CD4-positive, alpha-beta memory T cell (primary cell): Measurements from ENCODE around the gene NPHS2. TPM values are rescaled to one million over a fixed set of nuclear protein-coding genes. Genes with fewer than 3 reads are reported as not detected.

Experiments used
- CTCF ChIA-PET: fragments of 350-600 bp; sonication (Branson Sonifier 250); formaldehyde crosslinking; loops from one replicate; lab custom pipeline; 2021; ENCODE audit warnings: inconsistent platforms; ENCODE audit not compliant: partially characterized antibody; lab: Charles Lee
- POLR2A ChIA-PET: fragments of 350-600 bp; sonication (Branson Sonifier 250); formaldehyde crosslinking; loops from one replicate; lab custom pipeline; 2021; ENCODE audit not compliant: partially characterized antibody; lab: Charles Lee
- DNase-seq, 5 donors: peaks; one replicate each; pipeline versions ENCODE4 v3.0.0 to v3.0.0-alpha.2; 2020 to 2022; ENCODE audit warnings: mixed read lengths in 1 of 5
- H3K27ac ChIP-seq: one replicate; pipeline ENCODE4 v1.7.0; 2013; ENCODE audit warnings: low read depth, low read length
- H3K27me3 ChIP-seq: 2 replicates; pipeline ENCODE4 v1.7.0; 2013; ENCODE audit warnings: mild to moderate bottlenecking, low read length, moderate library complexity; ENCODE audit not compliant: insufficient read depth
- H3K36me3 ChIP-seq: 2 replicates; pipeline ENCODE4 v1.7.0; 2013; ENCODE audit warnings: mild to moderate bottlenecking, low read length, moderate library complexity; ENCODE audit not compliant: insufficient read depth
- H3K4me1 ChIP-seq: 2 replicates; pipeline ENCODE4 v1.7.0; 2013; ENCODE audit warnings: mild to moderate bottlenecking, low read length, moderate library complexity; ENCODE audit not compliant: insufficient read depth
- H3K4me3 ChIP-seq, 2 donors: one replicate each; pipeline ENCODE4 v1.7.0; 2013; ENCODE audit warnings: low read length in 2 of 2, mild to moderate bottlenecking in 1 of 2
- H3K9me3 ChIP-seq, 2 donors: one replicate each; pipeline ENCODE4 v1.7.0; 2013; ENCODE audit warnings: low read length in 2 of 2, control low read depth in 1 of 2; ENCODE audit not compliant: control insufficient read depth in 1 of 2
- H3K27ac Mint-ChIP-seq, 7 donors: one replicate each; pipeline ENCODE4 v1.8.0; 2020 to 2021; ENCODE audit warnings: mixed read lengths in 7 of 7, mild to moderate bottlenecking in 6 of 7, inconsistent platforms in 3 of 7, moderate library complexity in 3 of 7
- H3K27me3 Mint-ChIP-seq, 2 donors: one replicate each; pipeline ENCODE4 v1.8.0; 2020 to 2021; ENCODE audit warnings: mixed read lengths in 2 of 2
- H3K36me3 Mint-ChIP-seq, 2 donors: one replicate each; pipeline ENCODE4 v1.8.0; 2020 to 2021; ENCODE audit warnings: mixed read lengths in 2 of 2, inconsistent platforms in 1 of 2, mild to moderate bottlenecking in 1 of 2
- H3K4me1 Mint-ChIP-seq, 4 donors: one replicate each; pipeline ENCODE4 v1.8.0; 2020 to 2021; ENCODE audit warnings: mixed read lengths in 4 of 4, mild to moderate bottlenecking in 1 of 4
- H3K4me3 Mint-ChIP-seq, 8 donors: one replicate each; pipeline ENCODE4 v1.8.0; 2020 to 2021; ENCODE audit warnings: mixed read lengths in 8 of 8, mild to moderate bottlenecking in 7 of 8, moderate library complexity in 6 of 8, inconsistent platforms in 3 of 8
- H3K9me3 Mint-ChIP-seq, 8 donors: one replicate each; pipeline ENCODE4 v1.8.0; 2020 to 2021; ENCODE audit warnings: mixed read lengths in 8 of 8, mild to moderate bottlenecking in 5 of 8, inconsistent platforms in 3 of 8, moderate library complexity in 1 of 8
- intact Hi-C: fragments of 100-400 bp; cut with micrococcal nuclease; formaldehyde crosslinking; loops from one replicate; pipeline ENCODE4 v1.15.1; 2023
- polyA plus RNA-seq, 2 donors: library from polyadenylated mRNA; unstranded; fragments of 300-500 nt; fragmentation: Illumina TruSeq; gene quantifications; one replicate each; pipeline ENCODE4 v1.2.3, GENCODE V29; 2021
- total RNA-seq, 2 experiments: library from RNA; stranded (reverse); gene quantifications; one replicate each; pipeline ENCODE4 v1.2.3, GENCODE V29; 2021

Gene NPHS2
- total and polyA plus RNA-seq, 4 experiments from 2014 or later, result not detected

DNA sequence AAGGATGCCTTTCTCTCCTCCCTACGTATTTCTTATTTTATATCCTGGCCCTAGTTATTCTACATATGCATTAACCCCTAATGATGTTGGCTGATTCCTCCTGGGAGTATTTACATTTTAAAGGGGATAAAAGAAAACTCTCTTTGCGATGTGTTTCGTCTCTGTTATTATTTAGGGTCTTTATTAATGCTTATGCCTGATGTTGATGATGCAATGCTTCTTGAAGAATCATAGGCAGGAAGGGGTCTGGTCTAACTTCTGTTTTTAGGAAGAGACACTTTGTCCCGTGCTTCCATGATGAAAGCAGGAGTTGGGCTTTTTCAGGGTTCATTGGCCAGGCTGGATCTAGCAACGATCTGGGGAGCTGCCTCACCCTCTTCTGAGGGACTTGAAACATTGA lies 761 bp upstream of the NPHS2 start:
- Histone ChIP-seq H3K9me3 (no peaks in the 10 kb centered on the region), H3K4me1 (no peaks in the 10 kb centered on the region), H3K4me3 (no peak overlapping the region), H3K27ac (no peak overlapping the region), H3K27me3 (peaks cover 14% of the 10 kb centered on the region), H3K36me3 (no peaks in the 10 kb centered on the region)
- H3K4me1 Mint-ChIP-seq, result peaks cover 0 to 7% (median 4%) of the 10 kb centered on the region in 4 donors
- intact Hi-C loops, result no loop called here
- peak overlapping the region in 2 of 8 donors; percentile 7 to 14 for H3K4me3 Mint-ChIP-seq
- H3K27me3 Mint-ChIP-seq, result peaks cover 30 to 43% of the 10 kb centered on the region in 2 donors
- ChIA-PET POLR2A (no interaction called here), CTCF (no interaction called here)
- no peak for DNase-seq
- no peaks in the 10 kb centered on the region for H3K36me3 Mint-ChIP-seq
- no peak overlapping the region for H3K27ac Mint-ChIP-seq
- peaks cover 0 to 6% (median 0%) of the 10 kb centered on the region in 8 donors for H3K9me3 Mint-ChIP-seq

DNA sequence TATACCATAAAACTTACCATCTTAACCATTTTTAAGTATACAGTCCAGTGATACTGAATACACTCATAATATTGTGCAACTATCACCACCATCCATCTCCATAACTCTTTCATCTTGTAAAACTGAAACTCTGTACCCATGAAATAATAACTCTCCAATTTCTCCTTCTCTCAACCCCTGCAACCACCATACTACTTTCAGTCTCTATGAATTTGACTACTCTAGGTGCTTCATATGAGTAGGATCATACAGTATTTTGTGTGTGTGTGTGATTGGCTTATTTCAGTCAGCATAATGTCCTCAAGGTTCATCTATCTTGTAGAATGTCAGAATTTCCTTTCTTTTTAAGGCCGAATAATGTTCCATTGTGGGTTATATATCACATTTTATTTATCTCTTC lies 17.7 kb downstream of the NPHS2 start:
- H3K4me3 Mint-ChIP-seq, result no peak overlapping the region
- H3K9me3 ChIP-seq, result no peaks in the 10 kb centered on the region
- no peak overlapping the region for H3K27ac Mint-ChIP-seq
- no peaks in the 10 kb centered on the region for H3K4me1 ChIP-seq
- H3K36me3 ChIP-seq, result no peaks in the 10 kb centered on the region
- intact Hi-C loops, result no loop called here
- POLR2A ChIA-PET, result no interaction called here
- peaks cover 3 to 6% of the 10 kb centered on the region in 2 donors for H3K27me3 Mint-ChIP-seq
- H3K36me3 Mint-ChIP-seq, result no peaks in the 10 kb centered on the region
- CTCF ChIA-PET, result no interaction called here
- no peak overlapping the region for H3K27ac ChIP-seq
- H3K27me3 ChIP-seq, result no peaks in the 10 kb centered on the region
- H3K9me3 Mint-ChIP-seq, result peaks cover 0 to 4% (median 0%) of the 10 kb centered on the region in 8 donors
- no peak overlapping the region for H3K4me3 ChIP-seq
- no peaks in the 10 kb centered on the region for H3K4me1 Mint-ChIP-seq
- no peak for DNase-seq

DNA sequence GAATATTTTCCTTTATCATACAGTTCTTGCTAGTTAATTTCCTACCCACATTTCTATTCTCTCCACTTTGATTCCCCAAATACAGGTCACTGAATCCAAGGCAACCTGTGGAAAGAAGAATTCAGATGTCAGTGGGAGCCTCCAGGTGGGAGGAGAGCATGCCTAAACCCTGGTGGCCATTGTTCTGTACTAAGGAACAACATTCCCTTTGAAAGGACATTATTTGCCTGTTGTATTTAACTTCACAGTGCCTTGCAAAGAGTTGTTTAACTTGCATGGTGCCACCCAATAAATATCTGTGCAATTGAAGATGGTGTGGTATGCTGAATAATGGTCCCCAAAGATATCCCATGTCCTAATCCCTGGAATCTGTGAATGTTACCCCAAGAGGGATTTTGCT lies 21.3 kb downstream of the NPHS2 start:
- Mint-ChIP-seq H3K4me1 (no peaks in the 10 kb centered on the region), H3K9me3 (peaks cover 0 to 4% (median 0%) of the 10 kb centered on the region in 8 donors), H3K27ac (no peak overlapping the region), H3K36me3 (no peaks in the 10 kb centered on the region), H3K27me3 (peaks cover 3 to 4% of the 10 kb centered on the region in 2 donors), H3K4me3 (no peak overlapping the region)
- intact Hi-C loops, result no loop called here
- H3K4me3 ChIP-seq, result no peak overlapping the region
- ChIA-PET POLR2A (no interaction called here), CTCF (no interaction called here)
- no peaks in the 10 kb centered on the region for H3K36me3 ChIP-seq
- H3K9me3 ChIP-seq, result no peaks in the 10 kb centered on the region
- H3K4me1 ChIP-seq, result no peaks in the 10 kb centered on the region
- DNase-seq, result no peak
- H3K27ac ChIP-seq, result no peak overlapping the region
- no peaks in the 10 kb centered on the region for H3K27me3 ChIP-seq

DNA sequence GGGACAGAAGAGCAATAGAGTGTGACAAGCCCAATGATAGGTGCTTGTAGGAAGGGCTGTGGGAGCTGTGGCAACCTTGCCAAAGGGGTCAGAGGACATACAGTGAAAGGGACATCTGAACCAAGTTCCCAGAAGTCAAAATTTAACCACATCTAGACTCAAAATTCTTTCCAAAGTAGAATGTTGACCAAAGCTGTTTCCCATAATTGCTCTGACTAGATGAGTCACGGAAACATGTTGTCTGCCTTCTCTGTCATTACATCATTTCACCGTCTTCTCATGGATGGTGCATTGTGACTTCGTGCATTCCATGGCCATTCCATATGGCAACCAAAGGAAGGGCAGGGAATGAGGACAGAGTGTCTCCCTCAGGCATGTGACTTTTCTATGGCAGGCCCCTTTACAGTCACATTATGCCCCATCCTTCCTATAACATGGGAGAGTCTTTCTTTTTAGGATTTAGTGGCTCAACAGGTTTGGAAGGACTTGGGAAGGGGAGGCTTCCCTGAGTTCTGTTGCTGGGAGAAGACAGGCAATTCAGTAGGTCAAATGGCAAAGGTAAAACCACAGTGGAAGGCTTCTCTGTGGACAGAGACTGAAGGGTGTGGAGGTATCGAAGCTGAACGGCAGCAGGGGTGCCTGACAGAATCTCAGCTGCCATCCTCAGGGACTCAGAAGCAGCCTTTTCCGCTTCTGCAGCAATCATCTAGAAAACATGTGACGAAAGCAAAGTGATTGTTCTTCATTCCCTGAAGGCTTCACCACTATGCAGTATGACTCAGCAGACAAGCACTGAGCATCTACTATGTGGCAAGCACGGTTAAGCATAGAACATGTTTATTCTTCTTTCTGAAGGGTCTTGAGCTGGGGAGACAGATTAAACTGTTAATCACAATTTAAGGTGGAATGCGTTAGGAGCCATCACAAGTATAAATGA lies 24.7 kb downstream of the NPHS2 start:
- Mint-ChIP-seq H3K4me1 (no peaks in the 10 kb centered on the region), H3K36me3 (no peaks in the 10 kb centered on the region), H3K4me3 (no peak overlapping the region), H3K27ac (no peak overlapping the region), H3K27me3 (peaks cover 0 to 2% of the 10 kb centered on the region in 2 donors), H3K9me3 (peaks cover 0 to 4% (median 0%) of the 10 kb centered on the region in 8 donors)
- intact Hi-C loops, result no loop called here
- Histone ChIP-seq H3K9me3 (no peaks in the 10 kb centered on the region), H3K36me3 (no peaks in the 10 kb centered on the region), H3K27ac (no peak overlapping the region), H3K4me1 (no peaks in the 10 kb centered on the region), H3K27me3 (no peaks in the 10 kb centered on the region), H3K4me3 (no peak overlapping the region)
- POLR2A ChIA-PET, result no interaction called here
- DNase-seq, result no peak
- CTCF ChIA-PET, result interaction anchor here (0.5 kb wide), 1 partner anchor 59 kb away, joined by 3 read pairs; no protein-coding TSS in a partner anchor

DNA sequence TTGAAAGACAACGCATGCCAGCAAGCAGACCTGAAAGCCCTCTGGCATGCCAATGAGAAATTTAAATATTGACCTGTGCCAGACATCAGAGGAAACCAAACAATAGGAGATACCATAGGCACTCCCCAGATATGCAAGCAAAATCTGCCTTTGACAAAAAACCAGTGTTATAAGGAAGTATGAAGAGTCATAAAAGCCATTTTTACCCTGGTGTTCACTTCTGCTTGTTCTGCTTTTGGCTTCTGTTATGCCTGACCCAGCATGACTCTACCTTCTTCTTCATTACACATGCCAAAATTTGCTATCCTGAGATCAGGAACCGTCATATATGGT lies 26.4 kb downstream of the NPHS2 start:
- no peak for DNase-seq
- Histone ChIP-seq H3K36me3 (no peaks in the 10 kb centered on the region), H3K4me3 (no peak overlapping the region), H3K27ac (no peak overlapping the region), H3K4me1 (no peaks in the 10 kb centered on the region), H3K9me3 (no peaks in the 10 kb centered on the region), H3K27me3 (no peaks in the 10 kb centered on the region)
- intact Hi-C loops, result no loop called here
- Mint-ChIP-seq H3K9me3 (no peaks in the 10 kb centered on the region), H3K4me3 (no peak overlapping the region), H3K4me1 (no peaks in the 10 kb centered on the region), H3K36me3 (no peaks in the 10 kb centered on the region), H3K27ac (no peak overlapping the region), H3K27me3 (peaks cover 0 to 4% of the 10 kb centered on the region in 2 donors)
- POLR2A ChIA-PET, result no interaction called here
- CTCF ChIA-PET, result no interaction called here

DNA sequence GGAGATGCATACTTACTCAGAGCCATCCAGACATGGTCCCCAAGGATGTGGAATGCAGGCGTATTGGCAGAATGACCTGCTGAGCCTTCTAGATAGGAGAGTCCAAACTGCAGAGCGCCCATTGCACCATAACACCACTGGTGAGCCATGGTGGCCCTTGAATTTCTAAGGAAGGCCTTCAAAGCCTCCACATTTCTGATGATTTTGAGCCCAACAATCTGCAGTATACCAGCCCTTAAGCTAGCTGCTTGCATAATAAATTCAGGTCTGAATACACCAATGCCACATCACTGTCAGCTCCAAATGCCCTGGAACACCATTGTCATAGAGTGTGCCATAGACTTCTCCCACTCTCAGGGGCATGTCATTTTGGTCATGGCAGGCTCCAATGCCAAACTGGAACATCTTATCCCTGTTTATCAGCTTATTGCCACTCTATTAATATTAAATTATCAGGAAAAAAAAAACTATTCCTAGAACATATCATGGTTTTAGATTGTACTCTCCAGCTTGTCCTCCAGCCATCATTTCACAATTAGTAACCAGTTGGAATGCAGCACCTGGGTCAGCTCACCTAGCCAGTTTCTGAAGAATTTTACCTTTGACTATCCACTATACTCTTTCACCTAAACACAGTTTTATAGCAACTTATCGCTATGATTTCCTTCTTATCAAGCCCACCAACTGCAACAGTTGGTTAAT lies 26.9 kb downstream of the NPHS2 start:
- no peaks in the 10 kb centered on the region for H3K36me3 ChIP-seq
- no peaks in the 10 kb centered on the region for H3K36me3 Mint-ChIP-seq
- H3K27me3 ChIP-seq, result no peaks in the 10 kb centered on the region
- no peak overlapping the region for H3K27ac Mint-ChIP-seq
- no peaks in the 10 kb centered on the region for H3K4me1 ChIP-seq
- H3K9me3 ChIP-seq, result no peaks in the 10 kb centered on the region
- H3K27me3 Mint-ChIP-seq, result peaks cover 0 to 4% of the 10 kb centered on the region in 2 donors
- H3K9me3 Mint-ChIP-seq, result no peaks in the 10 kb centered on the region
- no peak for DNase-seq
- intact Hi-C loops, result no loop called here
- POLR2A ChIA-PET, result no interaction called here
- no peaks in the 10 kb centered on the region for H3K4me1 Mint-ChIP-seq
- no peak overlapping the region for H3K4me3 Mint-ChIP-seq
- CTCF ChIA-PET, result no interaction called here
- H3K4me3 ChIP-seq, result no peak overlapping the region
- no peak overlapping the region for H3K27ac ChIP-seq

DNA sequence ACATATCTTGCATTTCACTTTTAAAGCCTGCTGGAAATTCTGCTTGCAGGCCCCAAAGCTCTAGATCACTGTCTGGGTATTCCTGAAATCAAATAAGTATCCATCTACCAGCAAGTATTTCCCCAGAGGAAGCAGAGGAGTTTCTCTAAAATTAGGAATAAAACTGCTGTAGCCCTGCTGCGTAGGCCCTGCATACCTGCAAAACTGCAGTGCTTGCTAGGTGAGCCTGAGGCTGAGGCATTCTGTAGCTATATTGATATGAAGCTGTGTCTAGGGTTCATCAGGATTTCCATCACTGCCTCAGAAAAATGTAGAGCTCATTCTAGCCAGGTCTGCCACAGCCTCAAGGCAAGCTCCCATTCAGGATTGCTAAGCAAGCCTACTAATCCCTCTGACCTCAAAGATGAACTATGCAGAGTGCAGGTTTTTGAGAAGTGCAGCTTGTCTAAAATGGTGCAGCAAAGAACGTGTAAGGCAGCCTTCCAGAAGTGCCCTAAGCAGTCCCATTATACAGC lies 28.7 kb downstream of the NPHS2 start:
- H3K4me3 Mint-ChIP-seq, result no peak overlapping the region
- intact Hi-C loops, result no loop called here
- H3K9me3 Mint-ChIP-seq, result peaks cover 0 to 4% (median 0%) of the 10 kb centered on the region in 8 donors
- H3K4me1 ChIP-seq, result no peaks in the 10 kb centered on the region
- H3K4me3 ChIP-seq, result no peak overlapping the region
- H3K36me3 ChIP-seq, result no peaks in the 10 kb centered on the region
- H3K27ac ChIP-seq, result no peak overlapping the region
- DNase-seq, result no peak
- ChIA-PET POLR2A (no interaction called here), CTCF (no interaction called here)
- H3K36me3 Mint-ChIP-seq, result no peaks in the 10 kb centered on the region
- H3K27me3 Mint-ChIP-seq, result peaks cover 3 to 9% of the 10 kb centered on the region in 2 donors
- H3K27ac Mint-ChIP-seq, result no peak overlapping the region
- no peaks in the 10 kb centered on the region for H3K9me3 ChIP-seq
- no peaks in the 10 kb centered on the region for H3K27me3 ChIP-seq
- no peaks in the 10 kb centered on the region for H3K4me1 Mint-ChIP-seq
